Right lobe of liver (tissue), 6 donors: ENCODE measurements around the gene MCRIP1. TPM values are rescaled to one million over a fixed set of nuclear protein-coding genes. Genes with fewer than 3 reads are reported as not detected.

Experiments
- ATAC-seq, 4 donors: fragments of 200-7000 bp; cut with Tn5 transposase; one replicate each; pipeline ENCODE4 v1.9.1; 2020; ENCODE audit warnings: mild to moderate bottlenecking in 4 of 4, moderate library complexity in 4 of 4
- DNase-seq, 3 donors: peaks; one replicate each; pipeline ENCODE4 v3.0.0-alpha.2; 2020
- H3K27ac ChIP-seq, 3 donors: fragments of 200-600 bp; one replicate each; pipeline ENCODE4 v1.8.0; 2022
- H3K27me3 ChIP-seq, 2 donors: fragments of 200-600 bp; one replicate each; pipeline ENCODE4 v1.8.0; 2022
- H3K36me3 ChIP-seq, 4 donors: fragments of 200-600 bp; sonication (generic) in 1 of 4; one replicate each; pipeline versions ENCODE4 v1.5.1 to v1.8.0; 2017 to 2022; ENCODE audit warnings: control low read depth in 1 of 4
- H3K4me1 ChIP-seq, 4 donors: fragments of 200-600 bp; sonication (generic) in 1 of 4; one replicate each; pipeline versions ENCODE4 v1.5.1 to v1.8.0; 2017 to 2022; ENCODE audit warnings: control low read depth in 1 of 4
- H3K4me3 ChIP-seq, 3 donors: fragments of 200-600 bp; one replicate each; pipeline ENCODE4 v1.8.0; 2022
- H3K9me3 ChIP-seq, 4 donors: fragments of 200-600 bp; sonication (generic) in 1 of 4; one replicate each; pipeline versions ENCODE4 v1.5.1 to v1.8.0; 2017 to 2022; ENCODE audit warnings: control low read depth in 1 of 4
- CTCF ChIP-seq, 4 donors: fragments of 200-600 bp in 3 of 4; fragments of 450-650 bp in 1 of 4; IDR thresholded peaks; one replicate each; pipeline versions ENCODE4 v1.5.1 to v1.8.0; 2016 to 2022; ENCODE audit warnings: antibody characterized with exemption in 4 of 4, mild to moderate bottlenecking in 2 of 4
- POLR2A ChIP-seq: fragments of 450-650 bp; IDR thresholded peaks from one replicate; pipeline ENCODE4 v1.6.1; 2017; ENCODE audit warnings: antibody characterized with exemption, mild to moderate bottlenecking
- WGBS: methylation state at CpG from one replicate; pipeline ENCODE4 v1.1.6; 2018; ENCODE audit warnings: low coverage, low lambda C conversion rate; ENCODE audit not compliant: insufficient coverage; ENCODE audit errors: missing lambda C conversion rate; 5-methylcytosine and 5-hydroxymethylcytosine counted together
- intact Hi-C, 2 donors: fragments of 100-400 bp; cut with DNase I; formaldehyde crosslinking; loops; one replicate each; pipeline versions ENCODE4 v1.11.2 to v1.14.1; 2022
- total RNA-seq, 6 experiments: library from RNA; depleted of rRNA in 2 of 6; stranded (reverse); fragments of >200 nt in 2 of 6; fragmentation: NEBNext Ultra II Directional in 3 of 6; extraction: Animal tissue kit (Norgen Biotek cat#: 25700) in 3 of 6; gene quantifications; one replicate each; pipeline versions ENCODE4 v1.1.0 to v1.2.4, GENCODE V29; 2016 to 2023
- donor health status: DM: no; HTN: yes; CAD: no.
- donor health status: DM: no; HTN: no; CAD: no.
- donor health status: DM: no; HTN: no; CAD: no.
- donor health status: DM: no; HTN: yes; CAD: no.
- donor health status: DM: no; HTN: yes; CAD: no.

Gene MCRIP1
- total RNA-seq, 6 experiments from 2014 or later = 19.0 to 32.6 (median 25.7) TPM

- H3K4me3 ChIP-seq = peak overlapping the region; percentile 98 to 99 (median 98)
- TF ChIP-seq CTCF (IDR thresholded peaks at IDR 0.05) (no peak), POLR2A (no peak)
- DNase-seq (no peak), ATAC-seq (no peak)
- 7% methylated on average over 8 of the region's 23 CpGs for WGBS
- H3K27ac ChIP-seq = peak overlapping the region; percentile 79 to 92 (median 80)
- intact Hi-C loops = no loop called here
- H3K36me3 ChIP-seq = peaks cover under 1 to 43% (median 20%) of the 10 kb centered on the region in 4 donors
- peaks cover 0 to 58% (median 27%) of the 10 kb centered on the region in 4 donors for H3K4me1 ChIP-seq
- no peaks in the 10 kb centered on the region for H3K9me3 ChIP-seq
- H3K27me3 ChIP-seq = no peaks in the 10 kb centered on the region
Observed at GRCh38 chr17:81858967-81859905, 26.1 kb upstream of the MCRIP1 start.

DNA sequence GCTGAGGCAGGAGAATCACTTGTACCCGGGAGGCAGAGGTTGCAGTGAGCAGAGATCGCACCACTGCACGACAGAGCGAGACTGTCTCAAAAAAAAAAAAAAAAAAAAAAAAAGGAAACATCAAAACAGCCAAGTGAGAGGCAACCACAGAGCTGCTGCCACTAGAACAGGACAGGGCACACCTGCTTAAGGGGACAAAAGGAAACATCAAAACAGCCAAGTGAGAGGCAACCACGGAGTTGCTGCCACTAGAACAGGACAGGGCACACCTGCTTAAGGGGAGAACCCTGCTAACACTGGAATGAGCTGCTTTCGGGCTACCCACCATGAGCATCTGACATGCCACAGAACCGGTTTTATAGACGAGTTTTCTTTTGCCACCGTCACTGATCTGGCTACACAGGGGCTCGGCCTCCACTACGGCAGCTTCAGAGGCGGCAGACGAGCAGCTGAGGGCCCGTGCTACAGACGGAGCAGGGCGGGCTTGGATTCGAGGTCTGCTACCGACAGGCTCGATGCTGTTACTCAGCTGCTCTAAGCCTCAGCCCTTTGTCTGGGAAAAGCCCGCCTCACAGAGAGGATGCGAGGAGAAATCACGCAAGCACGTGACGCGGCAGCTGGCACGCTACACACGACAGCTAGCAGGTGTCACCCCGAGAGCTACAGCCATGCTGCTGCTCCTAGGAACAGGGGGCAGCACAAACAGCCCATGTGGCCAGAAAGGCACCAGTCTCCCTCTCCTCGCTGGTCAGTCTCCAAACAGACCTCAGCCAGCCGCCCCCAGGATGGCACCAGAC is 25.3 kb upstream of the MCRIP1 start:
- intact Hi-C loops = no loop called here
- no peaks in the 10 kb centered on the region for H3K27me3 ChIP-seq
- peak in 2 of 3 donors; percentile 53 to 63 for DNase-seq
- TF ChIP-seq POLR2A = no peak
- no peak for TF ChIP-seq CTCF (IDR thresholded peaks at IDR 0.05)
- peak overlapping the region; percentile 98 to 99 (median 98) for H3K4me3 ChIP-seq
- H3K9me3 ChIP-seq = no peaks in the 10 kb centered on the region
- no peak overlapping the region for H3K27ac ChIP-seq
- peaks cover 0 to 49% (median 26%) of the 10 kb centered on the region in 4 donors for H3K4me1 ChIP-seq
- ATAC-seq = no peak
- H3K36me3 ChIP-seq = peaks cover 5 to 51% (median 26%) of the 10 kb centered on the region in 4 donors
- WGBS = 33% methylated on average over 19 of the region's 30 CpGs

GRCh38 chr17:81854974-81855774 is 22.1 kb upstream of the MCRIP1 start:
- H3K36me3 ChIP-seq = peaks cover 18 to 81% (median 41%) of the 10 kb centered on the region in 4 donors

More at GRCh38 chr17:81854974-81855774, 22.1 kb upstream of the MCRIP1 start:
- Histone ChIP-seq H3K4me3 (no peak overlapping the region), H3K9me3 (no peaks in the 10 kb centered on the region), H3K27me3 (no peaks in the 10 kb centered on the region), H3K4me1 (peaks cover 0 to 33% (median 17%) of the 10 kb centered on the region in 4 donors), H3K27ac (peak overlapping the region in 1 of 3 donors; percentile 53)
- ATAC-seq = peak; percentile 57 to 89 (median 70)
- WGBS = 34% methylated on average over 12 of the region's 29 CpGs
- TF ChIP-seq CTCF (IDR thresholded peaks at IDR 0.05) = peak in 2 of 4 donors; percentile 40 to 57
- TF ChIP-seq POLR2A = peak; percentile 31
- DNase-seq = peak; percentile 44 to 80 (median 75)
- intact Hi-C loops = no loop called here
